ENCODE data around the gene WDR19.

DNA sequence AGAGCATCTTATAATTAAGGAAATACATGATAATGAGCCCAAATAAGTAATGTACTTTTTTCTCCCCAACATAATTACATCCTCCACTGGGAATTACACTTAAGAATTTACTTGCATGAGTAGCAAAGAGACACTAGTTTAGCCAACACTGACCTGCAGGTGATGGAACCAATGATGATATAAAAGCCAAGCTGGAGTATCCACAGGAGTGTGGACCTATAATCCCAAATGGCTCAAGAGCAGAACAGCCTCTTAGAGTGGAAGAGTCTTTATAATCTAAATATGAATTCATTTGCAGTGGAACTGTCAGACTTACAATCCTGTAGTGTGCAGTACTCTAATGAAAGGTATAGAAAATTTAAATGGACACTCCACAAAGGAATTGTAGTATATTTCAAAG is 22.2 kb downstream of the WDR19 start:
- TF ChIP-seq, protein P1, sequence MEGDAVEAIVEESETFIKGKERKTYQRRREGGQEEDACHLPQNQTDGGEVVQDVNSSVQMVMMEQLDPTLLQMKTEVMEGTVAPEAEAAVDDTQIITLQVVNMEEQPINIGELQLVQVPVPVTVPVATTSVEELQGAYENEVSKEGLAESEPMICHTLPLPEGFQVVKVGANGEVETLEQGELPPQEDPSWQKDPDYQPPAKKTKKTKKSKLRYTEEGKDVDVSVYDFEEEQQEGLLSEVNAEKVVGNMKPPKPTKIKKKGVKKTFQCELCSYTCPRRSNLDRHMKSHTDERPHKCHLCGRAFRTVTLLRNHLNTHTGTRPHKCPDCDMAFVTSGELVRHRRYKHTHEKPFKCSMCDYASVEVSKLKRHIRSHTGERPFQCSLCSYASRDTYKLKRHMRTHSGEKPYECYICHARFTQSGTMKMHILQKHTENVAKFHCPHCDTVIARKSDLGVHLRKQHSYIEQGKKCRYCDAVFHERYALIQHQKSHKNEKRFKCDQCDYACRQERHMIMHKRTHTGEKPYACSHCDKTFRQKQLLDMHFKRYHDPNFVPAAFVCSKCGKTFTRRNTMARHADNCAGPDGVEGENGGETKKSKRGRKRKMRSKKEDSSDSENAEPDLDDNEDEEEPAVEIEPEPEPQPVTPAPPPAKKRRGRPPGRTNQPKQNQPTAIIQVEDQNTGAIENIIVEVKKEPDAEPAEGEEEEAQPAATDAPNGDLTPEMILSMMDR (IDR thresholded peaks at IDR 0.05; ENCODE audit: low read length), result no peak
- no peak for TF ChIP-seq EZH2 (IDR thresholded peaks at IDR 0.05; ENCODE audit: borderline replicate concordance, low read length)
